GM19328 (cell line): ENCODE results near the gene XRCC2.
"Not testable (repeated sequence)": the region's sequence is repeated elsewhere in the genome, so short reads cannot be mapped to it uniquely, and the experiment has no call there.

Source experiments
- ATAC-seq: cut with Tn5 transposase; IDR thresholded peaks from one replicate; pipeline ENCODE4 v1.9.1; 2021; ENCODE audit warnings: mild to moderate bottlenecking, moderate library complexity; ENCODE audit not compliant: unreplicated experiment

XRCC2 gene

DNA sequence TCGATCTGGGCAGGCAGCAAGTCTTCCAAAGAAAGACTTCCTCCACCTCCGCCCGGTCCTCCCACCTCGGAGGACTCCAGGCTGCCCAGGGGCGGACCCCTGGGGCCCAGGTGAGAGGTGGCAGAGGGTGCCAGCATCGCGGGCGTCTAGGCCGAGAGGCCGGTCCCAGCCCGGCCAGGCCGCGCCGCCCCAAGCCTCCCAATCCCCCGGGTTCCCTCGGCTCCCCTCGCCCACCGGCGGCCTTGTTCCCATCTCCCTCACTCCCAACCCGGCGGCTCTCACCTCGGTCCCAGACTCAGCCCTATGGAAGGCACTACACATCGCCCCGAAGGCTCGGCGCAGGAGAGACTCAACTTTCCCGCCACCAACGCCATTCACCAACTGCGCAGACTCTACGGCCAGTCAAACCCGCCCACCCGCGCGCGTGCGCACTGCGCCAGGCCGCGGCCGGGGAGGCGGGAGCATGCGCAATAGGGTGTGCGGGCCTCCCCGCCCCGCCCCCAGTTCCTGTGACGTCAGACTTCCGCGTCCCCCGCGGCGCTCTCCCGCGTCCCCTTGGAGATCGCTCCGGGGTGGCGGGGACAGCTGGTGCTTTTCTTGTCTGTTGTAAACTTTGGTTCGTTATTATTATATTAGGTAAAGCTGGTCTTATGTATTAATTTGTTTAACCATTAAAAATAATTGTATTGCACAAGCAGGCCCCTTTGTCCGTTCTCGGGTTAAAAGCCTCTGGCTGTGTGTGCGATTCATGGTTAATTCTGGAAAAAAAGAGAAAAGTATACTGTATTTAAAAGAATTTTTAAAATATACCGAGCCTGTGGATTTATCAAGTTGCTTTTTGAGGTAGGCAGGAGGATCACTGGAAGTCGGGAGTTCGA, at the start of gene XRCC2:
XRCC2 (minus strand) TSS at position 383 of the 878 bp plus-strand sequence; CDS start at position 321, 62 bp downstream.
- ATAC-seq = peak; percentile 85

GRCh38 chr7:152723364-152723763, 47.4 kb upstream of the XRCC2 start:
- ATAC-seq = no peak

DNA sequence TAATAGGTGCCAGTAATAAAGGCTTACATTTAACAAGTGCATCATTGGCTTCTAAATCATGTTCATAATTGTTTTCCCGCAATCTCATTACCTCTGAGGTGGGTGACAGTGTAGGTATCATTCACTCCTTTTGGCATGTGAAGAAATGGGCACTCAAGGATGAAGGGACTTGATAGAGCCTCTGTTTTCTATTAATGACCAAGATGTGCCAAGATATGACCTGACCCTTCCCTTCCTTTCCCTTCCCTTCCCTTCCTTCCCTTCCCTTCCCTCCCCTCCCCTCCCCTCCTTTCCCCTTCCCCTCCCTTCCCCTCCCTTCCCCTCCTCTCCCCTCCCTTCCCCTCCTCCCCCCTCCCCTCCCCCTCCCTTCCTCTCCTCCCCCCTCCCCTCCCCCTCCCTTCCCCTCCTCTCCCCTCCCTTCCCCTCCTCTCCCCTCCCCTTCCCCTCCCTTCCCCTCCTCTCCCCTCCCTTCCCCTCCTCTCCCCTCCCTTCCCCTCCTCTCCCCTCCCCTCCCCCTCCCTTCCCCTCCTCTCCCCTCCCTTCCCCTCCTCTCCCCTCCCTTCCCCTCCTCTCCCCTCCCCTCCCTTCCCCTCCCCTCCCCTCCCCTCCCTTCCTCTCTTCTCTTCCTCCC, 36.6 kb upstream of the XRCC2 start:
- ATAC-seq = not testable (repeated sequence)

DNA sequence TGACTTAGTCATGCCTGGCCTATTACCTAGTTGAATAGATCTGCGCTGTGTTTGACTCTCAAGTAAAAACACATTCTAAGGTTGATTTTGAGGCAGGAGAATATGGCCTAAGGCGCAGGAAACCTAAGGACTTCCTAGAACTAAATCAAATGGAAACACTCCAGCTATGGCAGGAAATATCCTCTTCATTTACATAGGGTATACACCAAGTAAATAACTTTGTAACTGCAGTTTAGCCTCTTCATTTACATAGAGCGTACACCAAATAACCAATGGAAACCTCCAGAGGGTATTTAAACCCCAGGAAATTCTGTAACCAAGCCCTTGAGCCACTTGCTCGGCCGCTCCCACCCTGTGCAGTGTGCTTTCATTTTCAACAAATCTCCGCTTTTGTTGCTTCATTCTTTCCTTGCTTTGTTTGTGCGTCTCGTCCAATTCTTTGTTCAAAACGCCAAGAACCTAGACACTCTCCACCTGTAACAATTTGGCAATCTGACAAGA, 35.6 kb upstream of the XRCC2 start:
- ATAC-seq = no peak

GRCh38 chr7:152710153-152710442, 34.2 kb upstream of the XRCC2 start:
- no peak for ATAC-seq

DNA sequence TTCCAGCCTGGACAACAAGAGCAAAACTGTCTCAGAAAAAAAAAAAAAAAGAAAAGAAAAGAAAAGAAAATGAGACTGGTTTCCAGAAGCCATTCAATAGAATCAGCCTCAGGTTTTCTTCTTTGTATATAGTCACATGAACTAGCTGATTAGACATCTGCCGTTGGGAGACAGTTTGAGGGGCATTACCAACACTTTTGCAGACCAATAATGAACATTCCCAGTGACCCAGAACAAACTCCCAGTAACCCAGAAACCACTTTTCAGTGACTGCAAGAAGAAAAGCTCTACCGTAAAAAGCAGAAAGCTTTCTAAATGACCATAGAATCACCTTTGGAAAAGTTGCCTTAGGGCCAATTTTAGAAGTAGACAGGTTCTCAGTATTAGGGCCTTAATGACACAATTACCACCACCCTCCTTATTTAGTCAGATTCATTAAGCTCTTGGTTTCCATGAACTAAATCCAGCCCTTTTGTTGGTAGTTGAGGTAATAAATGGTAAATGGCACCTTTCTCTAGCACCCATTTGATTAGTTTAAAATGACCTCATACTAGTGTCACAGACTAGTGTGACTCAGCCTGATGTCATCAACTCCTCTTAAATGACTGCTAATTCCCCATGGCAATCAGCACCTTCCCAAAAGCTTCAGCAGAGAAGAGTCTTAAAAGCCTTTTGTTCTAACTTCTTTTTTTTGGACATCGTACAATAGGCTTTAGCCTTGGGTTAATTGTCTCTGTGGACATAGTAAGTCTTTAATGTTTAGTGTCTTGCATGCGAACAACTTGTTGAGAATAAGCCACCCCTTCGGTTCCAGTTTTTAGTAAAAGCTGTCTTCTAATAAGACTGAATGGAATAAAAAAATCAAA, 33.6 kb upstream of the XRCC2 start:
- no peak for ATAC-seq

DNA sequence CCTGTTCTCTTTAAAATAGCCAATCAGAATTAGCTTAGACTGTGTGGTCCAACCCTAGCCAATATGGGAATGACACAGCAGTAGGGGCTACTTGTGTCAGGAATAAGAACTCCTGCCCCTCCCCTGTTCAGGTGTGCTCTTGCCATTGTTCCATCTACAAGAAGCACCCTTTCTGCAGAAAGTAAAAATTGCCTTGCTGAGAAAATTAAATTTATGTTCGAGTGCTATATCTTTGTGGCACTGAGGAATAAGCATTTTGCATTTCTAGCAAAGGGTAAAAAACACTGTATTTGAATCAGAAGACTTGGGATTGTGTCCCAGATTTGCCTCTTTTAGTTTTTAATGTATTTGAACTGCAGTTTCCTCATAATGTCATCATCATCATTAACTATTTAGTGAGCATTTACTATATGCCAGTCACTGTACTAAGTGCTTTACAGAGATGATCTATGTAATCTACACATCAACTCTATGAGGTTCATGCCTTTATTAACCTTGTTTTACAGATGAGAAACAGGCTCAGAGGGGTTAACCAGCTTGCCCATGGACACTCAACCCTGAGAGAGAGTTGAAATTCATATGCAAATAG, 28.9 kb upstream of the XRCC2 start:
- ATAC-seq = no peak

DNA sequence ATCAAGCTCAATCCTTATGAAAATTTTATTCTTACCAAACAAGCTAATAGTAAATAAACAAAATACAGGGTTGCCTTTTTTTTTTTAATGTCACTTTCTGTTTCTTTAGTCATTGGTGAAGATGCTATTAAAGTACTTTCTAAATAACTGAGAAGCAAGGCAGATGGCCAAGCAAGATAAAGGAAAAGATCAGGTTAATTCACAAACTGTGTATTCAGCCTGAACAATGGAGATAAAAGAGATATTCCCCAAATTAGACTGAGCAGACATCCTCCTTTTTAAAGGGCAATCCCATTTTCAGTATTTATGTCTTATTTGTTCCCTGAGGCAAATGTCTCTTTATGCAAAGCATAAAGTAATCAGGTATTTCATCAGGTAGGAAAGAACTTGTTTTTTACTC, 23.1 kb upstream of the XRCC2 start:
- ATAC-seq = no peak

DNA sequence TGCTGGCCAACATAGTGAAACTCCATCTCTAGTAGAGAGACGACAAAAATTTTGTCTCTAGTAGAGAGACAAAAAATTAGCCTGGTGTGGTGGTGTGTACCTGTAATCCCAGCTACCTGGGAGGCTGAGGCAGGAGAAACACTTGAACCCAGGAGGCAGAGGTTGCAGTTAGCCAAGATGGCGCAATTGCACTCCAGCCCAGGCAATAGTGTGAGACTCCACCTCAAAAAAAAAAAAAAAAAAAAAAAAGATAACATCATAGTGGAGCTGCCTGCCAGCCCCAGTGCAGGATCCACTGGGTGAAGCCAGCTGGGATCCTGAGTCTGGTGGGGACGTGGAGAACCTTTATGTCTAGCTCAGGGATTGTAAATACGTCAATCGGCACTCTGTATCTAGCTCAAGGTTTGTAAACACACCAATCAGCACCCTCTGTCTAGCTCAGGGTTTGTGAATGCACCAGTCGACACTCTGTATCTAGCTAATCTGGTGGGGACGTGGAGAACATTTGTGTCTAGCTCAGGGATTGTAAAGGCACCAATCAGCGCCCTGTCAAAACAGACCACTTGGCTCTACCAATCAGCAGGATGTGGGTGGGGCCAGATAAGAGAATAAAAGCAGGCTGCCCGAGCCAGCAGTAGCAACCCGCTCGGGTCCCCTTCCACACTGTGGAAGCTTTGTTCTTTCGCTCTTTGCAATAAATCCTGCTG, 21.5 kb upstream of the XRCC2 start:
- ATAC-seq = not testable (repeated sequence)

GRCh38 chr7:152692196-152692595, 16.3 kb upstream of the XRCC2 start:
- not testable (repeated sequence) for ATAC-seq

- ATAC-seq = no peak
Measured at GRCh38 chr7:152683297-152683696, 7.4 kb upstream of the XRCC2 start.

- no peak for ATAC-seq
Measured at GRCh38 chr7:152677808-152678670, 2.1 kb upstream of the XRCC2 start.

- ATAC-seq = peak; percentile 17
Measured at GRCh38 chr7:152674860-152675758, 832 bp downstream of the XRCC2 start.

DNA sequence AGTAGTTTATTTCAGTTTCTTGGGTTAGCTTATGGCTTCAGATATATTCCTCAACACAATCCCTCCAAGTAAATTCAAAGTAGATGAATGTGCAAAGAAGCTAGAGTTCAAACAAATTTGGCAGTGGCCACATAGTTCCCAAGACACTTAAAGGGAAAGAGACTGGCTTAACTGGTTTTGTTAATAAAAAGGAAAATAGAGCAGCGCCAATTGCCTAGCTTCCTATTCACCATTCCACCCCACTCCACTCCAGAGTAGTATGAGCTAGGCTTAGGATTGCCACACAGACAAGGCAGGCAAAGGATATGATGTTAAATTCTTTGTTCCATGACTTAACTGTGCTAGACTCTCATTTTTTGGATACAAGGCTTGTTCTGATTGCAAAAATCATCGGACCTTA, 2.0 kb downstream of the XRCC2 start:
- ATAC-seq = no peak

DNA sequence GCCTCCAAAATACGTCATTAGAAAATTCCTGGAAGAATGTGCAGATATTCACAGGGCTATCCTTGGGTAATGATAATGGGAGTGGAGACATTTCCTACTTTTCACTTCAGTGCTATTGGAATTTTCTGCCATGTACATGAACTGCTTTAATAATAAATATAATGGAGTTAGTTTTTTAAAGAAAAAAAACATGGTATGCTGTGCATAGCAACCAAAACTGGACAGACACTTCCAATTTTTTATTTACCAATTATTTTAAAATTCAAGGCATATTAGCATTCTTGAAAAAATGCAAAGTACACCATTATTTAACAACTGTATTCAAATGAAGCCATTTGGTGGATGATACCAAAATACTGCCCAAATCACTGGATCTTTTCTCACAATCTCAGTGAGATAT, 3.3 kb downstream of the XRCC2 start:
- no peak for ATAC-seq

DNA sequence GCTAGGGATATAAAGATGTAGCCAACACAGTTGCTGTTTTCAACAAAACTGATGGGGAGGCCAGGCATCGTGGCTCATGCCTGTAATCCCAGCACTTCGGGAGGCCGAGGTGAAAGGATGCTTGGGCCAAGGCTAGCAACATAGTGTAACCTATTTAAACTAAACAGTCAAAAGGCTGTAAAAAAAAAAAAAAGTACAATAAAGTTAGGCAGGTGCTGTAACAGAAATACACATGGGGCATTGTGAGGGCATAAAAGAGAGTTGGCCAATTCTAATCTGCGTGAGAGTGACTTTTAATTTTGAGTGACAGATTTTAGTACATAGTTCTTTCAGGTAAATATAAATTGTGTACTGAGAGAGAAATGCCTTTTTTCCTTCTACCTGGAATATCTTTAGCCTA, 6.2 kb downstream of the XRCC2 start:
- ATAC-seq = no peak

- no peak for ATAC-seq
Measured at GRCh38 chr7:152668975-152669374, 7.0 kb downstream of the XRCC2 start.

DNA sequence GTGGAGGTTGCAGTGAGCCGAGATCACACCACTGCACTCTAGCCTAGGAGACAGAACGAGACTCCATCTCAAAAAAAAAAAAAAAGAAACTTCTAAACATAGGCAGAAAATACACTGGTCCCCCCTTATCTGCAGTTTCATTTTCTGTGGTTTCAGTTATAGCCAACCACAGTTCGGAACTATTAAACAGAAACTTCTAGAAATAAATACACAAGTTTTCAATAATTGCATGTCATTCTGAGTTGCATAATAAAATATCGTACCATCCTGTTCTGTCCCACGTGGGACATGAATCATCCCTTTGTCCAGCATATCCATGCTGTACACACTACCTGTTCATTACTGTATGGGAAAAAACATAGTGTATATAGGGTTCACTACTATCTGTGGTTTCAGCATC, 8.0 kb downstream of the XRCC2 start:
- no peak for ATAC-seq
